Measurements from ENCODE around the gene MFSD12. TPM values are rescaled to one million over a fixed set of nuclear protein-coding genes. Genes with fewer than 3 reads are reported as not detected.
"Not testable (repeated sequence)": the region's sequence is repeated elsewhere in the genome, so short reads cannot be mapped to it uniquely, and the experiment has no call there.

MFSD12 gene
- total RNA-seq, 1 donor from 2014 or later: 80.7 TPM

- Histone ChIP-seq H3K9me3 (no peaks in the 10 kb centered on the region), H3K4me1 (peaks cover 16% of the 10 kb centered on the region), H3K27me3 (ENCODE audit: low read depth) (no peaks in the 10 kb centered on the region), H3K4me3 (no peak overlapping the region), H3K36me3 (peaks cover 33% of the 10 kb centered on the region), H3K27ac (no peak overlapping the region)
- no peak for TF ChIP-seq CTCF (IDR thresholded peaks at IDR 0.05)
- ATAC-seq (no peak), DNase-seq (no peak)
- intact Hi-C loops (cut with DNase I): no loop called here
Observed at GRCh38 chr19:3508771-3509535, 48.4 kb downstream of the MFSD12 start.

DNA sequence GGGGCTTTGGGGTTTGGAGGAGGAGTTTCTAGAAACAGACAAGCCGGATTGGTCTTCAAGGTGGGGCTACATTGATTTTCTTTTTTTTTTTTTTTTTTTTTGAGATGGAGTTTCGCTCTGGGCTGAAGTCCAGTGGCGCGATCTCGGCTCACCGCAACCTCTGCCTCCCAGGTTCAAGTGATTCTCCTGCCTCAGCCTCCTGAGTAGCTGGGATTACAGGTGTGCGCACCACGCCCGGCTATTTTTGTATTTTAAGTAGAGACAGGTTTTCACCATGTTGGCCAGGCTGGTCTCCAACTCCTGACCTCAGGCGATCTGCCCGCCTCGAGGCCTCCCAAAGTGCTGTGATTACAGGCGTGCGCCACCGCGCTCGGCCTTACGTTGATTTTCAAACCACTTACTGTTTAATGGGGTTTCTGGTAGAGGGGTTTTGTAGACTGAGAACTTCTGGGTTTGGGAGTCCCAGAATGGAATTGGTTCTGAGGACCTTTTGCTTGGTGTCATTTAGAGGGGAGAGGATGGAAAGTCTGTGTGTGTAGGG is 49.2 kb downstream of the MFSD12 start:
- DNase-seq; intact Hi-C loops (cut with DNase I); H3K9me3 ChIP-seq; H3K4me3 ChIP-seq; H3K27me3 ChIP-seq (ENCODE audit: low read depth); H3K27ac ChIP-seq; ATAC-seq: not testable (repeated sequence)
- Histone ChIP-seq H3K4me1 (peaks cover 16% of the 10 kb centered on the region), H3K36me3 (peaks cover 33% of the 10 kb centered on the region)

DNA sequence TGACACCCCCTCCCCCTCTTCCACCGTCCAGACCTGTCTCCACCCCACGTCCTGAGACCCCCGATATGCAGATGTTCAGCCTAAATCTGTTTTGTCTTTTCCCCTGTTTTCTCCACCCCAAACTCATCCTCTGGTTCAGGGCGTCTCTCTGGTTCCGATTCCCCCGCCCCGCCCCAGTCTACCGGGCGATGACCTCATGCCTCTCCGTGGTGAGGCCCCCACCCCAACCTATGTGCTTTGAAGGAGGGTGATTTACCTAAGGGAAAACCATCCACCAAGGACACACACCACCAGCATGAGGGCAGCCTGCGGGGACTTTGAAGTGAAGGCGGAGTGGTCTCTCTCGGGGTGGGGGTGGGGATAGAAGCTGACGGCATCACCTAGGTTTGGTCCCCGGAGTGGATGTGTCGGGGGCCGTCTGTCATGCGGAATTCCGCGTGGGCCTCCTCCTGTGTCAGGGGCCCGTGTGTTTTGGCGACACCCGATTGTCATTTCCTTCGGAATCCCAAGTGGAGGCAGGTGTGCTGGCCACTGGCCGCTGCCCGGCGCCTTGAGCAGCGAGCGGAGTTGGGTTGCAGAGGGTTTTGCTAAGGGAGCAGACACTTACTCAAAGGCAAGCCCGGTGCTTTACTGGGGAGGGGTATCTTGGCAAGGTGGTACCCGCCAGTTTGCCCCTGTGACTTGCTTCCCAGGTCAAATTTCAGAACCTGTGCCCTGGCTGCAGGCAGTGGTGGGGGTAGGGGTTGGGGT is 49.8 kb downstream of the MFSD12 start:
- no peak for ATAC-seq
- H3K4me1 ChIP-seq: peaks cover 16% of the 10 kb centered on the region
- TF ChIP-seq CTCF (IDR thresholded peaks at IDR 0.05): no peak
- peaks cover 33% of the 10 kb centered on the region for H3K36me3 ChIP-seq
- H3K9me3 ChIP-seq: no peaks in the 10 kb centered on the region
- no peaks in the 10 kb centered on the region for H3K27me3 ChIP-seq (ENCODE audit: low read depth)
- DNase-seq: no peak
- peak overlapping the region; percentile 6 for H3K27ac ChIP-seq
- H3K4me3 ChIP-seq: peak overlapping the region; percentile 87
- intact Hi-C loops (cut with DNase I): no loop called here

- ATAC-seq (peak; percentile 1 to 3), DNase-seq (peak; percentile 69)
- Histone ChIP-seq H3K4me1 (peaks cover 16% of the 10 kb centered on the region), H3K27ac (peak overlapping the region; percentile 88), H3K27me3 (ENCODE audit: low read depth) (no peaks in the 10 kb centered on the region), H3K36me3 (peaks cover 27% of the 10 kb centered on the region), H3K4me3 (peak overlapping the region; percentile 87), H3K9me3 (no peaks in the 10 kb centered on the region)
- TF ChIP-seq CTCF (IDR thresholded peaks at IDR 0.05): no peak
- intact Hi-C loops (cut with DNase I): no loop called here
Observed at GRCh38 chr19:3506384-3507340, 50.7 kb downstream of the MFSD12 start.

DNA sequence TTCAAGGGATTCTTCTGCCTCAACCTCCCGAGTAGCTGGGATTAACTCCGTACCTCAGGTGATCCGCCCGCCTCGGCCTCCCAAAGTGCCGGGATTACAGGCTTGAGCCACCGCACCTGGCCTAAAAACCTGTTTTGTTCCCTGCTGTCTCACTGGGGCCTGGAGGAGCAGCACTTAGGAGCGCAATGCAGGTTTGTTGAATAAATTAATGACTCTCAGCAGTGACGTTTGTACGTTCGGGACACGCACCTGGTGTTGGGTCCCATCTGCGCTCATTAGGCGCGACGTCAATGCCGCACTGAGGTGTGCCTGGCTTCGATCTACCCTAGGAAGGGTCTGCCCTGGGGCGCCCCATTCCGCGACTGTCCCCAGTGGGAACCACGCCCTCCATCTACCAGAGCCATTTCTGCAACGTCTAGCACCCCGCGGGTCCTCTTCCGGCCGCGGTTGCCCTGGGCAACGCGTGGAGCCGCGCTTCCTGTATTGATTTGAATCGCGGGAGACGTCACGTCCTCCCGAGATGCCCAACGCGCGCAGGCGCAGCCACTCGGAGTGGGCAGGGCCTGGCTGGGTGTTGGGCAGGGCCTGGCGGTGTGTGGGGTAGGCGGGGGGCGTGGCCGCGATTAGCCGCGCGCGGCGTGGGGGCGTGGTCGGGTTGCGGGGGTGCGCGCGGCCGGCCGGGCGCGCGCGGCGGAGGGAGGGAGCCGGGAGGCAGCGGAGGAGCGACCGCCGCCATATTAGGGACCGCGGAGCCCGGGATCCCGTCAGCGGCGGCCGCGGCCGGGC is 51.6 kb downstream of the MFSD12 start, which contains the start of gene FZR1:
Gene FZR1 (plus strand): TSS at position 714 of the 786 bp plus-strand sequence. CDS start 16,679 bp downstream, outside the sequence.
- Histone ChIP-seq H3K4me3 (peak within 1 kb of the TSS; percentile 87), H3K27ac (peak within 1 kb of the TSS; percentile 88), H3K36me3 (peaks cover 18% of the 10 kb centered on the region), H3K4me1 (peaks cover 20% of the 10 kb centered on the region), H3K27me3 (ENCODE audit: low read depth) (no peaks in the 10 kb centered on the region), H3K9me3 (no peaks in the 10 kb centered on the region)
- ATAC-seq: peak; percentile 97 to 98
- peak; percentile 7 for TF ChIP-seq CTCF (IDR thresholded peaks at IDR 0.05)
- intact Hi-C loops (cut with DNase I): no loop called here
- DNase-seq: peak; percentile 99

Measured in lower lobe of right lung (tissue), 2 donors.